ENCODE measurements around the gene MS4A8.

The MS4A8 gene

DNA sequence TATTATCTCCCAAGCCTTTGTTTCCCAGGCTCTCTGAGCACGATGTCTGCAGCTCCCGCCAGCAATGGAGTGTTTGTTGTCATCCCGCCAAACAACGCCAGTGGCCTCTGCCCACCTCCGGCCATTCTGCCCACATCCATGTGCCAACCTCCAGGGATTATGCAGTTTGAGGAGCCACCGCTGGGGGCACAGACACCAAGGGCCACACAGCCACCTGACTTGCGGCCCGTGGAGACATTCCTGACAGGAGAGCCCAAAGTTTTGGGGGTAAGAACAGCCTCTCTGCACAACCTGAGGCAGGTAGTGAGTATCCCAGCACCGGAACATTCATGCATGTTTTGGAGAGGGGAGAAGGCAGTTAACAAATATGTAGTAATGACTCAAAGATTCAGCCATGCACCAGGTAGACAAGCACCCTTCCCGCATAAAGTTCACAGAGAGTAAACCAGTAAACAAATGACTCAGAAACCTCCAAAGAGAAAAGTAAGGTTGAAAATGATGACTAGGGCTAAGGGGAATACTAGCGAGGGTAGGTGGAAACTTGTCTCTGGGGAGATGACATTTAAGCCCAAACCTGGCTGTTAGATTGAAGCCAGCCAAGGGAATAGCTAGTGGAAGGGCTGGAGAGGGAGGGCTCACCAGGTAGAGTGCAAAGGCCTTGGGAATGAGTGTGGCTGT lies 64.4 kb downstream of the MS4A8 start:
- TF ChIP-seq, protein P1, sequence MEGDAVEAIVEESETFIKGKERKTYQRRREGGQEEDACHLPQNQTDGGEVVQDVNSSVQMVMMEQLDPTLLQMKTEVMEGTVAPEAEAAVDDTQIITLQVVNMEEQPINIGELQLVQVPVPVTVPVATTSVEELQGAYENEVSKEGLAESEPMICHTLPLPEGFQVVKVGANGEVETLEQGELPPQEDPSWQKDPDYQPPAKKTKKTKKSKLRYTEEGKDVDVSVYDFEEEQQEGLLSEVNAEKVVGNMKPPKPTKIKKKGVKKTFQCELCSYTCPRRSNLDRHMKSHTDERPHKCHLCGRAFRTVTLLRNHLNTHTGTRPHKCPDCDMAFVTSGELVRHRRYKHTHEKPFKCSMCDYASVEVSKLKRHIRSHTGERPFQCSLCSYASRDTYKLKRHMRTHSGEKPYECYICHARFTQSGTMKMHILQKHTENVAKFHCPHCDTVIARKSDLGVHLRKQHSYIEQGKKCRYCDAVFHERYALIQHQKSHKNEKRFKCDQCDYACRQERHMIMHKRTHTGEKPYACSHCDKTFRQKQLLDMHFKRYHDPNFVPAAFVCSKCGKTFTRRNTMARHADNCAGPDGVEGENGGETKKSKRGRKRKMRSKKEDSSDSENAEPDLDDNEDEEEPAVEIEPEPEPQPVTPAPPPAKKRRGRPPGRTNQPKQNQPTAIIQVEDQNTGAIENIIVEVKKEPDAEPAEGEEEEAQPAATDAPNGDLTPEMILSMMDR (conservative IDR thresholded peaks at IDR 0.05; ENCODE audit: low read depth, low read length): no peak
- no peak overlapping the region for H3K4me3 ChIP-seq (ENCODE audit: low read length)
- no peak for DNase-seq (ENCODE audit: low read depth)

DNA sequence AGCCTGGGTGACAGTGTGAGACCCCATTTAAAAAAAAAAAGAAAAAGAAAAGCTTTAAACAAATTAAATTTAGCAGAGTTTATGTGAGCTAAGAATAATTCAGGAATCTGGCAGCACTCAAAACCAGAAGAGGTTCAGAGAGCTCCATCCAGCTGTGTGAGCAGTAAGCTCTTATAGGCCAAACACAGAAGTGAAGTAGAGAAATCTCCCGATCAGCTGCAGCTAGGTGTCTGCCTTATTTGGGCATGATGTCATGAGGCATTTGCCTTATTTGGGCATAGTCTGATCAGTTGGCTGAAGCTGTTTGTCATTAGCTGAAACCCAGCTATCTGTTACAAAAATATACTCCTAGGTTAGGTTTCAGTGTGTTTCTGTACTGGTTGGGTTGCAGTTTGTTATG lies 65.5 kb downstream of the MS4A8 start:
- DNase-seq (ENCODE audit: low read depth): no peak
- H3K4me3 ChIP-seq (ENCODE audit: low read length): no peak overlapping the region
- TF ChIP-seq, protein P1 (conservative IDR thresholded peaks at IDR 0.05; ENCODE audit: low read depth, low read length): no peak

DNA sequence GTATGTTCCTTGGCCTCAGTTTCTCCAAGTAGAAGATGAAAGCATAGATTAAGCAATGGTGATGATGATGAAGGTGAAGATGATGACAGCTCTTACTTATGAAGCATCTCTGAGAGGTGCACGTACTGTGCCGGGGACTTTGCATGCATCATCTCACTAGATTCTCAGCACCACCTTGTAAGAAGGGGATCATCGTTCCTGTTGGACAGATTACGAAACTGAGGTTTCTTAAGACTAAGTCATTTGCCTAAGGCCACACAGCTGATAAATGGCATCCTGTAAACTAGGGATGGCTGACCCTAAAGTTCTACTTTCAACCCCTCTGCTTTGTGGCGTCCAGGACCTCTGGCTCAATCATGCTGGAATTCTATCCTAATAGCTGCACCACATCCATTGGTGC lies 65.9 kb downstream of the MS4A8 start:
- no peak for DNase-seq (ENCODE audit: low read depth)
- TF ChIP-seq, protein P1 (conservative IDR thresholded peaks at IDR 0.05; ENCODE audit: low read depth, low read length): no peak
- H3K4me3 ChIP-seq (ENCODE audit: low read length): no peak overlapping the region
